ENCODE results near the gene KLK1. TPM values are rescaled to one million over a fixed set of nuclear protein-coding genes. Genes with fewer than 3 reads are reported as not detected.

The KLK1 gene
- 2.7 TPM for total RNA-seq (ENCODE audit: unreplicated experiment)
- long read RNA-seq, result 0 reads

DNA sequence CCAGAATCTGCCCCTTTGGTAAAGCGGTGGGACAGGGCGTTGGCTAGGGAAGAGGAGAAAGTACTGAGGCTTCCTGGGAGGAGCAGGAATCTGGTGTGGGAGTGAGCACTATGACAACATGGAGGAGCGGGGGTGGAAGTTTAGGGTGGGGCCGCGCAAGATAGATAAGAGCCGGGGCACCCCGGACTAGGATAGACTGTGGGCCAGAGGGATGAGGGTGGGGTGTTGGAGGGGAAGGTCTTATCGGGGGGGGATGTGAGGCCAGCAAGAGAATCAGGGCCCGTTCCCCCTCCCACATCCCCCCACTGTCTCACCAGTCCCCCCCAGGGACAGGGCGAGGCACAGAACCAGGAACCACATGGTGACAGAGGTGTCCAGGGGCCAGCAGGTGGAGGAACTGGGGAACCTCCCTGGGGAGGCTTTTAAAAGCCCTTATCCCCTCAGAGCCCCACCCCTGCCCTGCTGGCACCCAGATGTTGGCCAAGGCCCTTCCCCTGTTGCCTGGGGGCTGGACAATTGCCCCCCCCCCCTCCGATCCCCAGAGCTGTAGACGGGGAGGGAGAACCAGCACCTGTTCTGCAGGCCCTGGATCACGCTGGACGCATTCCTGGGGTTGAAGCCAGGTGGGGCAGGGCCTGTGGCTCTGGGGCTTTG is at the start of gene KLK1:
KLK1 (minus strand) TSS at position 399 of the 654 bp plus-strand sequence; CDS start at position 360, 39 bp downstream.
- DNase-seq (ENCODE audit: low spot score), result no peak
- Mint-ChIP-seq H3K4me3 (ENCODE audit: unreplicated experiment) (no peak within 1 kb of the TSS), H3K4me1 (ENCODE audit: unreplicated experiment) (peaks cover 11% of the 10 kb centered on the region), H3K36me3 (ENCODE audit: low read depth, unreplicated experiment) (peaks cover 4% of the 10 kb centered on the region), H3K27me3 (ENCODE audit: unreplicated experiment) (peaks cover 24% of the 10 kb centered on the region), H3K27ac (ENCODE audit: unreplicated experiment) (no peak within 1 kb of the TSS), H3K9me3 (ENCODE audit: unreplicated experiment) (peaks cover 6% of the 10 kb centered on the region)
- TF ChIP-seq, protein P1, sequence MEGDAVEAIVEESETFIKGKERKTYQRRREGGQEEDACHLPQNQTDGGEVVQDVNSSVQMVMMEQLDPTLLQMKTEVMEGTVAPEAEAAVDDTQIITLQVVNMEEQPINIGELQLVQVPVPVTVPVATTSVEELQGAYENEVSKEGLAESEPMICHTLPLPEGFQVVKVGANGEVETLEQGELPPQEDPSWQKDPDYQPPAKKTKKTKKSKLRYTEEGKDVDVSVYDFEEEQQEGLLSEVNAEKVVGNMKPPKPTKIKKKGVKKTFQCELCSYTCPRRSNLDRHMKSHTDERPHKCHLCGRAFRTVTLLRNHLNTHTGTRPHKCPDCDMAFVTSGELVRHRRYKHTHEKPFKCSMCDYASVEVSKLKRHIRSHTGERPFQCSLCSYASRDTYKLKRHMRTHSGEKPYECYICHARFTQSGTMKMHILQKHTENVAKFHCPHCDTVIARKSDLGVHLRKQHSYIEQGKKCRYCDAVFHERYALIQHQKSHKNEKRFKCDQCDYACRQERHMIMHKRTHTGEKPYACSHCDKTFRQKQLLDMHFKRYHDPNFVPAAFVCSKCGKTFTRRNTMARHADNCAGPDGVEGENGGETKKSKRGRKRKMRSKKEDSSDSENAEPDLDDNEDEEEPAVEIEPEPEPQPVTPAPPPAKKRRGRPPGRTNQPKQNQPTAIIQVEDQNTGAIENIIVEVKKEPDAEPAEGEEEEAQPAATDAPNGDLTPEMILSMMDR (IDR thresholded peaks at IDR 0.05; ENCODE audit: unreplicated experiment), result no peak

DNA sequence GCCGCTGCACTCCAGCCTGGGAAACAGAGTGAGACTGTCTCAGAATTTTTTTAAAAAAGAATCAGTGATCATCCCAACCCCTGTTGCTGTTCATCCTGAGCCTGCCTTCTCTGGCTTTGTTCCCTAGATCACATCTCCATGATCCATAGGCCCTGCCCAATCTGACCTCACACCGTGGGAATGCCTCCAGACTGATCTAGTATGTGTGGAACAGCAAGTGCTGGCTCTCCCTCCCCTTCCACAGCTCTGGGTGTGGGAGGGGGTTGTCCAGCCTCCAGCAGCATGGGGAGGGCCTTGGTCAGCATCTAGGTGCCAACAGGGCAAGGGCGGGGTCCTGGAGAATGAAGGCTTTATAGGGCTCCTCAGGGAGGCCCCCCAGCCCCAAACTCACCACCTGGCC is 49.5 kb upstream of the KLK1 start, which contains the start of gene KLK2:
KLK2 (plus strand) TSS at position 384 of the 400 bp plus-strand sequence. CDS start 35 bp downstream, outside the sequence.
- TF ChIP-seq, protein P1 (IDR thresholded peaks at IDR 0.05; ENCODE audit: unreplicated experiment), result no peak
- Mint-ChIP-seq H3K4me1 (ENCODE audit: unreplicated experiment) (no peaks in the 10 kb centered on the region), H3K9me3 (ENCODE audit: unreplicated experiment) (peaks cover 4% of the 10 kb centered on the region), H3K4me3 (ENCODE audit: unreplicated experiment) (no peak within 1 kb of the TSS), H3K27ac (ENCODE audit: unreplicated experiment) (no peak within 1 kb of the TSS), H3K27me3 (ENCODE audit: unreplicated experiment) (peaks cover 1% of the 10 kb centered on the region), H3K36me3 (ENCODE audit: low read depth, unreplicated experiment) (peaks cover 5% of the 10 kb centered on the region)
- no peak for DNase-seq (ENCODE audit: low spot score)

DNA sequence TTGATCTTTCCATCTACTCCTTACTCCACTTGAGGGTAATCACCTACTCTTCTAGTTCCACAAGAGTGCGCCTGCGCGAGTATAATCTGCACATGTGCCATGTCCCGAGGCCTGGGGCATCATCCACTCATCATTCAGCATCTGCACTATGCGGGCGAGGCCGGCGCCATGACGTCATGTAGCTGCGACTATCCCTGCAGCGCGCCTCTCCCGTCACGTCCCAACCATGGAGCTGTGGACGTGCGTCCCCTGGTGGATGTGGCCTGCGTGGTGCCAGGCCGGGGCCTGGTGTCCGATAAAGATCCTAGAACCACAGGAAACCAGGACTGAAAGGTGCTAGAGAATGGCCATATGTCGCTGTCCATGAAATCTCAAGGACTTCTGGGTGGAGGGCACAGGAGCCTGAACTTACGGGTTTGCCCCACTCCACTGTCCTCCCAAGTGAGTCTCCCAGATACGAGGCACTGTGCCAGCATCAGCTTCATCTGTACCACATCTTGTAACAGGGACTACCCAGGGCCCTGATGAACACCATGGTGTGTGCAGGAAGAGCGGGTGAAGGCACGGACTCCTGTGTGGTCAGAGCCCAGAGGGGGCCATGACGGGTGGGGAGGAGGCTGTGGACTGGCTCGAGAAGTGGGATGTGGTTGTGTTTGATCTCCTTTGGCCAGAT is 47.0 kb upstream of the KLK1 start:
- Mint-ChIP-seq H3K27me3 (ENCODE audit: unreplicated experiment) (peaks cover 1% of the 10 kb centered on the region), H3K36me3 (ENCODE audit: low read depth, unreplicated experiment) (peaks cover 5% of the 10 kb centered on the region), H3K27ac (ENCODE audit: unreplicated experiment) (no peak overlapping the region), H3K9me3 (ENCODE audit: unreplicated experiment) (peaks cover 9% of the 10 kb centered on the region), H3K4me1 (ENCODE audit: unreplicated experiment) (no peaks in the 10 kb centered on the region), H3K4me3 (ENCODE audit: unreplicated experiment) (no peak overlapping the region)
- TF ChIP-seq, protein P1 (IDR thresholded peaks at IDR 0.05; ENCODE audit: unreplicated experiment), result no peak
- no peak for DNase-seq (ENCODE audit: low spot score)

DNA sequence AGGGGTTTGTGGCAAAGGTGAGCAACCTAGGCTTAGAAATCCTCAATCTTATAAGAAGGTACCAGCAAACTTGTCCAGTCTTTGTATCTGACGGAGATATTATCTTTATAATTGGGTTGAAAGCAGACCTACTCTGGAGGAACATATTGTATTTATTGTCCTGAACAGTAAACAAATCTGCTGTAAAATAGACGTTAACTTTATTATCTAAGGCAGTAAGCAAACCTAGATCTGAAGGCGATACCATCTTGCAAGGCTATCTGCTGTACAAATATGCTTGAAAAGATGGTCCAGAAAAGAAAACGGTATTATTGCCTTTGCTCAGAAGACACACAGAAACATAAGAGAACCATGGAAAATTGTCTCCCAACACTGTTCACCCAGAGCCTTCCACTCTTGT is 45.9 kb upstream of the KLK1 start:
- Mint-ChIP-seq H3K9me3 (ENCODE audit: unreplicated experiment) (peaks cover 9% of the 10 kb centered on the region), H3K27ac (ENCODE audit: unreplicated experiment) (no peak overlapping the region), H3K27me3 (ENCODE audit: unreplicated experiment) (peaks cover 1% of the 10 kb centered on the region), H3K36me3 (ENCODE audit: low read depth, unreplicated experiment) (peaks cover 5% of the 10 kb centered on the region), H3K4me1 (ENCODE audit: unreplicated experiment) (no peaks in the 10 kb centered on the region), H3K4me3 (ENCODE audit: unreplicated experiment) (no peak overlapping the region)
- TF ChIP-seq, protein P1 (IDR thresholded peaks at IDR 0.05; ENCODE audit: unreplicated experiment), result no peak
- DNase-seq (ENCODE audit: low spot score), result no peak
